ENCODE measurements around the gene RIGI. TPM values are rescaled to one million over a fixed set of nuclear protein-coding genes. Genes with fewer than 3 reads are reported as not detected.

RIGI gene
- total and polyA plus RNA-seq, 10 of the 15 experiments (the other 5 are each of a cell fraction or from before 2014, with no cell fraction given): 5.3 to 15.2 (median 9.1) TPM

- TF ChIP-seq ZBTB33 (IDR thresholded peaks at IDR 0.05) (no peak), SUZ12 (IDR thresholded peaks at IDR 0.05; ENCODE audit: unreplicated experiment) (no peak), ZNF217 (IDR thresholded peaks at IDR 0.05) (no peak), ZBED1 (IDR thresholded peaks at IDR 0.05; ENCODE audit: borderline replicate concordance) (no peak), MTA2 (IDR thresholded peaks at IDR 0.05; ENCODE audit: low read depth) (no peak), WRNIP1 (IDR thresholded peaks at IDR 0.05; ENCODE audit: borderline replicate concordance, low read depth, low read length) (no peak)
Observed at GRCh38 chr9:32552172-32552872, 26.3 kb upstream of the RIGI start, which contains the start of the genes SMIM27 and TOPORS (continued).

- Histone ChIP-seq H2AFZ (ENCODE audit: control insufficient read depth, low read depth, low read length) (peak overlapping the region; percentile 67), H3K9ac (ENCODE audit: control insufficient read depth, insufficient read depth, low read length) (peak overlapping the region; percentile 71), H3K4me2 (ENCODE audit: control insufficient read depth, insufficient read depth) (peak overlapping the region; percentile 83), H3K4me3 (peak overlapping the region; percentile 83), H3K36me3 (ENCODE audit: control insufficient read depth in 2 of 2, insufficient read depth in 2 of 2, low read length in 1 of 2) (0 out of 4 replicates have a peak, but pooled peaks cover 0 to 3% of the 10 kb centered on the region in 2 experiments), H3K79me2 (ENCODE audit: control insufficient read depth, insufficient read depth, low read length) (peaks cover 54% of the 10 kb centered on the region), H3K4me1 (ENCODE audit: control insufficient read depth, insufficient read depth, low read length) (peaks cover 8% of the 10 kb centered on the region), H3K27ac (ENCODE audit: control insufficient read depth, insufficient read depth) (peak overlapping the region; percentile 96), H3K9me3 (replicated peaks; ENCODE audit: control insufficient read depth, insufficient read depth, low read length) (no peaks in the 10 kb centered on the region; the same call in 2 of the 3 replicates), H4K20me1 (ENCODE audit: control insufficient read depth, insufficient read depth) (no peaks in the 10 kb centered on the region), H3K27me3 (replicated peaks in 1 of 2; ENCODE audit: control insufficient read depth in 2 of 2, insufficient read depth in 2 of 2, low read length in 1 of 2) (no peaks in the 10 kb centered on the region)
- ATAC-seq (peak; percentile 42), DNase-seq (ENCODE audit: low read depth, low spot score) (peak; percentile 12), FAIRE-seq (no peak)
- intact Hi-C loops (cut with micrococcal nuclease; ENCODE audit: unreplicated experiment): loop anchor here (1.0 kb wide), 2 partner anchors 21 to 25 kb away; partner anchors contain the start of gene RIGI
- ChIA-PET CTCF (interaction anchor here (0.8 to 5.6 kb wide), 10 partner anchors 22 to 173 kb away, joined by 3 to 48 read pairs (median 5); partner anchors contain the start of genes NDUFB6 and RIGI), RAD21 (ENCODE audit: unreplicated experiment) (interaction anchor here (1.0 to 4.7 kb wide), 6 partner anchors 22 to 416 kb away, joined by 3 to 51 read pairs (median 12); partner anchors contain the start of genes NDUFB6 and RIGI), POLR2A (interaction anchor here (0.8 to 2.8 kb wide), 7 partner anchors 13 to 473 kb away, joined by 4 to 19 read pairs (median 8); partner anchors contain the start of genes ACO1, DNAJA1 and RIGI), SMC1A (ENCODE audit: uncharacterized antibody, unreplicated experiment) (interaction anchor here (0.6 to 4.0 kb wide), 7 partner anchors 21 to 173 kb away, joined by 3 to 29 read pairs (median 8); partner anchors contain the start of genes NDUFB6 and RIGI)
- BruUV-seq (replicated peaks): no TSS peak
- WGBS (ENCODE audit: insufficient coverage, insufficient replicate concordance, low lambda C conversion rate, missing lambda C conversion rate): 2% methylated on average over 36 of the region's 36 CpGs
- in situ Hi-C loops (cut with MboI): no loop called here
- no peak for TF ChIP-seq SPI1 (IDR thresholded peaks at IDR 0.05; ENCODE audit: borderline replicate concordance, insufficient read depth, low read depth, low read length)
- peak; percentile 13; the same call in 1 of the 2 replicates for TF ChIP-seq RAD51 (IDR thresholded peaks at IDR 0.05)
- TF ChIP-seq HDAC2 (IDR thresholded peaks at IDR 0.05): no peak
- peak; percentile 83; the same call in 1 of the 2 replicates for TF ChIP-seq MLLT1 (IDR thresholded peaks at IDR 0.05)
- no peak for TF ChIP-seq PRDM15 (CRISPR knock-in tag; IDR thresholded peaks at IDR 0.05)
- TF ChIP-seq NFYB (IDR thresholded peaks at IDR 0.05; ENCODE audit: insufficient read depth, low read depth, low read length): no peak
- no peak; the same call in none of the 2 replicates for TF ChIP-seq PML (IDR thresholded peaks at IDR 0.05; ENCODE audit: low read length)
Observed at GRCh38 chr9:32551276-32552051, 25.5 kb upstream of the RIGI start.

All from GM12878 (cell line).